ENCODE results near the gene TMIGD1. TPM values are rescaled to one million over a fixed set of nuclear protein-coding genes. Genes with fewer than 3 reads are reported as not detected.

The TMIGD1 gene
- total RNA-seq, 1 donor from 2014 or later = not detected

GRCh38 chr17:30363715-30364202, 29.9 kb upstream of the TMIGD1 start:
- Histone ChIP-seq H3F3A (ENCODE audit: low read depth) (peaks cover 1% of the 10 kb centered on the region), H3K4me2 (no peak overlapping the region), H3K79me2 (ENCODE audit: low read depth) (no peaks in the 10 kb centered on the region), H2AFZ (replicated peaks) (no peak overlapping the region), H3K9me3 (ENCODE audit: low read depth) (no peaks in the 10 kb centered on the region), H3K36me3 (no peaks in the 10 kb centered on the region), H3K9ac (no peak overlapping the region), H3K27me3 (no peaks in the 10 kb centered on the region), H3K4me1 (peaks cover 7% of the 10 kb centered on the region), H3K4me3 (no peak overlapping the region), H3K27ac (no peak overlapping the region), H4K20me1 (ENCODE audit: low read depth) (no peaks in the 10 kb centered on the region)
- H3K4me3 Mint-ChIP-seq = no peak overlapping the region
- peaks cover 5% of the 10 kb centered on the region for H3K4me1 Mint-ChIP-seq
- H3K36me3 Mint-ChIP-seq = no peaks in the 10 kb centered on the region
- TF ChIP-seq EZH2phosphoT487 (IDR thresholded peaks at IDR 0.05) (no peak), CTCF (IDR thresholded peaks at IDR 0.05) (no peak), EZH2 (IDR thresholded peaks at IDR 0.05) (no peak)
- no peak for DNase-seq (ENCODE audit: low spot score)
- H3K27ac Mint-ChIP-seq = no peak overlapping the region
- peaks cover 3% of the 10 kb centered on the region for H3K27me3 Mint-ChIP-seq (ENCODE audit: insufficient read depth, low read depth)
- peaks cover 8% of the 10 kb centered on the region for H3K9me3 Mint-ChIP-seq

- TF ChIP-seq EZH2 (IDR thresholded peaks at IDR 0.05) (no peak), EZH2phosphoT487 (IDR thresholded peaks at IDR 0.05) (no peak), CTCF (IDR thresholded peaks at IDR 0.05) (no peak)
- H4K20me1 ChIP-seq (ENCODE audit: low read depth) = no peaks in the 10 kb centered on the region
- no peak overlapping the region for H3K4me3 ChIP-seq
Observed at GRCh38 chr17:30361766-30362279, 28.0 kb upstream of the TMIGD1 start.

GRCh38 chr17:30360086-30360808, 26.4 kb upstream of the TMIGD1 start:
- no peak overlapping the region for H3K4me3 ChIP-seq
- no peaks in the 10 kb centered on the region for H4K20me1 ChIP-seq (ENCODE audit: low read depth)
- Mint-ChIP-seq H3K27ac (no peak overlapping the region), H3K4me3 (no peak overlapping the region), H3K4me1 (peaks cover 3% of the 10 kb centered on the region), H3K27me3 (ENCODE audit: insufficient read depth, low read depth) (no peaks in the 10 kb centered on the region), H3K36me3 (no peaks in the 10 kb centered on the region), H3K9me3 (peaks cover 8% of the 10 kb centered on the region)
- TF ChIP-seq EZH2phosphoT487 (IDR thresholded peaks at IDR 0.05) (no peak), EZH2 (IDR thresholded peaks at IDR 0.05) (no peak), CTCF (IDR thresholded peaks at IDR 0.05) (no peak)
- no peak overlapping the region for H3K9ac ChIP-seq
- H2AFZ ChIP-seq (replicated peaks) = no peak overlapping the region
- H3K4me2 ChIP-seq = no peak overlapping the region
- no peaks in the 10 kb centered on the region for H3K79me2 ChIP-seq (ENCODE audit: low read depth)
- H3K4me1 ChIP-seq = no peaks in the 10 kb centered on the region
- H3K9me3 ChIP-seq (ENCODE audit: low read depth) = no peaks in the 10 kb centered on the region
- DNase-seq (ENCODE audit: low spot score) = no peak
- H3K36me3 ChIP-seq = no peaks in the 10 kb centered on the region
- H3K27ac ChIP-seq = no peak overlapping the region
- no peaks in the 10 kb centered on the region for H3K27me3 ChIP-seq
- H3F3A ChIP-seq (ENCODE audit: low read depth) = peaks cover 7% of the 10 kb centered on the region

More at GRCh38 chr17:30361766-30362279, 28.0 kb upstream of the TMIGD1 start:
- Mint-ChIP-seq H3K4me1 (no peaks in the 10 kb centered on the region), H3K27me3 (ENCODE audit: insufficient read depth, low read depth) (no peaks in the 10 kb centered on the region), H3K9me3 (peaks cover 8% of the 10 kb centered on the region), H3K36me3 (no peaks in the 10 kb centered on the region), H3K4me3 (no peak overlapping the region), H3K27ac (no peak overlapping the region)
- H3K27ac ChIP-seq = no peak overlapping the region
- no peak for DNase-seq (ENCODE audit: low spot score)
- no peaks in the 10 kb centered on the region for H3K27me3 ChIP-seq
- H3K79me2 ChIP-seq (ENCODE audit: low read depth) = no peaks in the 10 kb centered on the region
- no peaks in the 10 kb centered on the region for H3K9me3 ChIP-seq (ENCODE audit: low read depth)
- H2AFZ ChIP-seq (replicated peaks) = no peak overlapping the region
- H3K4me2 ChIP-seq = no peak overlapping the region
- H3F3A ChIP-seq (ENCODE audit: low read depth) = peaks cover 7% of the 10 kb centered on the region
- H3K36me3 ChIP-seq = no peaks in the 10 kb centered on the region
- H3K9ac ChIP-seq = no peak overlapping the region
- no peaks in the 10 kb centered on the region for H3K4me1 ChIP-seq

Measured in neural progenitor cell (in vitro differentiated cells).